AG04450 (cell line): ENCODE data around the gene STYK1. TPM values are rescaled to one million over a fixed set of nuclear protein-coding genes. Genes with fewer than 3 reads are reported as not detected.

Experiments used
- CTCF ChIA-PET: fragments of 300-600, 350-600 bp; formaldehyde crosslinking; extraction: SDS; loops from one replicate; lab custom pipeline; 2022; ENCODE audit warnings: antibody characterized with exemption, inconsistent platforms; lab: Charles Lee
- POLR2A ChIA-PET: fragments of 350-600 bp; formaldehyde crosslinking; extraction: SDS; loops from one replicate; lab custom pipeline; 2021; ENCODE audit warnings: antibody characterized with exemption, inconsistent platforms; lab: Yijun Ruan, JAX
- DNase-seq: peaks from one replicate; pipeline ENCODE4 v3.0.0-alpha.2; 2011; ENCODE audit warnings: low read depth, low spot score
- H3K27ac ChIP-seq: one replicate; pipeline ENCODE4 v1.5.1; 2012; ENCODE audit warnings: low read depth, low read length, control low read depth
- H3K27me3 ChIP-seq: one replicate; pipeline ENCODE4 v1.6.0; 2012; ENCODE audit warnings: low read length; ENCODE audit not compliant: control insufficient read depth, insufficient read depth
- H3K4me3 ChIP-seq: 2 replicates; pipeline ENCODE4 v1.5.1; 2011; ENCODE audit warnings: mild to moderate bottlenecking, low read depth, low read length, control low read depth
- H3K9me3 ChIP-seq: 2 replicates; pipeline ENCODE4 v1.5.1; 2012; ENCODE audit warnings: low read length; ENCODE audit not compliant: control insufficient read depth, insufficient read depth
- polyA plus RNA-seq: library from polyadenylated mRNA; depleted of rRNA; stranded (reverse); fragments of >200 nt; gene quantifications from 2 replicates; pipeline ENCODE4 v1.2.3, GENCODE V29; 2011
- TF ChIP-seq, protein P1 (sequence below): IDR thresholded peaks from 2 replicates; pipeline ENCODE4 v1.5.1; 2011; ENCODE audit warnings: low read depth, low read length, control low read depth, inconsistent platforms

The STYK1 gene
- polyA plus RNA-seq, 1 experiment: 0.02 TPM

DNA sequence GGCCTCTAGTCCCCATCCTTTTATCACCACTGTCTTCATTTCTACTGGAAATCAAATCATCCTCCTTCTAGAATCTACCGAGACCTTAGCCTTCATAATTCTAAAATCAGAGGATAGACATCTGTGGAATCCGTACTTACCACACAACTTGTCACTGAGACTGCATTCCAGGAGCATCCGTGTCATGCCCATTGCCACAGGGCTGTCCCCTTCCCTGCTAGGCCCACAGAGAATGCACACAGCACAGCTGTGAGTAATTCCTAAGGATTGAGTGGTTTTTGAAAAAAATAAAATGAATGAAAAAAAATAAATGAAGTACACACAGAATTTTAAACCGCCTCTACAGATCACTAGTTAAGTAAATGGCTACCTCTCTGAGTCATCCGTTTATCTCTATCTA, 39.4 kb downstream of the STYK1 start:
- H3K27ac ChIP-seq: no peak overlapping the region
- H3K27me3 ChIP-seq: no peaks in the 10 kb centered on the region
- CTCF ChIA-PET: interaction anchor here (2.6 kb wide), 1 partner anchor 115 kb away, joined by 9 read pairs; no protein-coding TSS in a partner anchor
- no peak overlapping the region for H3K4me3 ChIP-seq
- POLR2A ChIA-PET: no interaction called here
- DNase-seq: no peak
- no peaks in the 10 kb centered on the region for H3K9me3 ChIP-seq
- TF ChIP-seq, protein P1, sequence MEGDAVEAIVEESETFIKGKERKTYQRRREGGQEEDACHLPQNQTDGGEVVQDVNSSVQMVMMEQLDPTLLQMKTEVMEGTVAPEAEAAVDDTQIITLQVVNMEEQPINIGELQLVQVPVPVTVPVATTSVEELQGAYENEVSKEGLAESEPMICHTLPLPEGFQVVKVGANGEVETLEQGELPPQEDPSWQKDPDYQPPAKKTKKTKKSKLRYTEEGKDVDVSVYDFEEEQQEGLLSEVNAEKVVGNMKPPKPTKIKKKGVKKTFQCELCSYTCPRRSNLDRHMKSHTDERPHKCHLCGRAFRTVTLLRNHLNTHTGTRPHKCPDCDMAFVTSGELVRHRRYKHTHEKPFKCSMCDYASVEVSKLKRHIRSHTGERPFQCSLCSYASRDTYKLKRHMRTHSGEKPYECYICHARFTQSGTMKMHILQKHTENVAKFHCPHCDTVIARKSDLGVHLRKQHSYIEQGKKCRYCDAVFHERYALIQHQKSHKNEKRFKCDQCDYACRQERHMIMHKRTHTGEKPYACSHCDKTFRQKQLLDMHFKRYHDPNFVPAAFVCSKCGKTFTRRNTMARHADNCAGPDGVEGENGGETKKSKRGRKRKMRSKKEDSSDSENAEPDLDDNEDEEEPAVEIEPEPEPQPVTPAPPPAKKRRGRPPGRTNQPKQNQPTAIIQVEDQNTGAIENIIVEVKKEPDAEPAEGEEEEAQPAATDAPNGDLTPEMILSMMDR: no peak

DNA sequence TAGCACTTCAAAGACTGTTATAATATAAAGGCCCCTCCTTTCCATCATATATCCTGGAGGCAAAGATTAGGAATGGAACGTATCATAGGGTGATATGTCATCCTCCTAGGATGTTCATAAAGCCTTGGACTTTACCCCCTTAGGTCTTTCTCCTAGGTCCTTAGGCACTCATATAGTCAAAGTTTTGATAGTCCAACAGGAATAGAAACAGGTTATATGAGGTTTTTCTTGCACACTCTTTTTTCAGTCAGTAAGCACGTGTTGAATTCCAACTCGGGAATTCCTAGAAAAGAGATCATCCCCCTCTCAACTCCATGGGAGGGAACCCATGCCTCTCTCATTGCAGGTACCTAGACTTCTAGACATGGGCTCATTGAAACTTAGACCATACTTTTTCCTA, 40.3 kb downstream of the STYK1 start:
- Histone ChIP-seq H3K27me3 (no peaks in the 10 kb centered on the region), H3K27ac (no peak overlapping the region), H3K4me3 (no peak overlapping the region), H3K9me3 (no peaks in the 10 kb centered on the region)
- CTCF ChIA-PET: interaction anchor here (2.6 kb wide), 1 partner anchor 116 kb away, joined by 9 read pairs; no protein-coding TSS in a partner anchor
- POLR2A ChIA-PET: no interaction called here
- TF ChIP-seq, protein P1: no peak
- no peak for DNase-seq

DNA sequence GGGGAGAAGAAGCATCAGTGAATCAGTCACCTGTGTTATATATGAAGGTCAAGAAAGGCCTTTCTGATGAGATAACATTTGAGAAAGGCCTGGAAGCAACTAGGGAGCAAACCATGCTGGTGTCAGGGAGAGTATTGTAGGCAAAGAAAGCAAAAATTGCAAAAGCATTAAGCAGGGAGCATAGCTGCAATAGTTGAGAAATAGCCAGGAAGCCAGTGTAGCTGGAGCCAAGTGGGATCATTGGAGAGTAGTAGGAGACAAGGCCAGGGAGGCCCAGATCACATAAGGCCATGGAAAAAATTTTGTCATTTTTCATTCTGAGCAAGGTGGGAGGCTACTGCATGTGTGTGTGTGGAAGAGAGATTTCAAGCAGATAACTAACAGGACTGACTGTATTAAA, 41.6 kb downstream of the STYK1 start:
- Histone ChIP-seq H3K27me3 (no peaks in the 10 kb centered on the region), H3K27ac (no peak overlapping the region), H3K4me3 (no peak overlapping the region), H3K9me3 (no peaks in the 10 kb centered on the region)
- ChIA-PET POLR2A (no interaction called here), CTCF (no interaction called here)
- no peak for DNase-seq
- TF ChIP-seq, protein P1: no peak

DNA sequence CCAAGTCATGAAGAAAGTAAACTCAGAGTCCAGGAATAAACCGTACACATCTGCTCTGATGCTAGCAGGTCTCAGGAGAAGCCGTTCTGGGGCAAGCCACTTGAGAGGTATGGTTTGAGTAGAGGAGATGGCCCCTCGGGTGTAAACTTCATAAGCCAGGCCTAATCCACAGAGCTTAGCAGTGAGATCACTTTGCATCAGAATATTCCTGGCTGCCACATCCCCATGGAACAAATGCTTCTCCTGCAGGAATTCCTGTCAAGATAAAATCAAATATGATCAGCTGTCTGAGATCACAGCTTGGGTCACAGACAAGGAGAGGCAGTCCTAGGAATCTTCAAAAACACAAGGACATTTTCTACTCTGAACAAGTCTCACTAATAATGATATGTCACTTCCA, 49.2 kb downstream of the STYK1 start:
- POLR2A ChIA-PET: no interaction called here
- CTCF ChIA-PET: no interaction called here
- no peaks in the 10 kb centered on the region for H3K9me3 ChIP-seq
- H3K27ac ChIP-seq: no peak overlapping the region
- H3K4me3 ChIP-seq: no peak overlapping the region
- no peak for DNase-seq
- no peaks in the 10 kb centered on the region for H3K27me3 ChIP-seq
- TF ChIP-seq, protein P1: no peak

DNA sequence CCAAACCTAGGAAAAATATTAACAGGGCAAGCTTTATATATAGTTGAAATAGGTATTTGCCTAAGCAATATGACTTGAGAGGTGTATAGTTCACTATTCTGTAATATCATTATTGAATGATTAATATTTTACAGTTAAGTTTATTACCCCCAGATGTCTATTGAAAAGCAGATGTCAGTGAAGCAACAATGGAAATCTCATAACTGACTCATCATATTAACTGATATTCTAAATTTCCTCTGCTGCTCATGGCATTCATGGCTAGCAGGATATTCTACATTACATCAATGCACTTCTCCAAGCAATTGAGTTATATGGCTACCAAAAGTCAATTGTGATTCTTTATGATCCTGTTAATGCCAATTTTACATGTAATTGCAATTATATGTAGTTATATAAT, 50.7 kb downstream of the STYK1 start:
- no peaks in the 10 kb centered on the region for H3K27me3 ChIP-seq
- TF ChIP-seq, protein P1: no peak
- POLR2A ChIA-PET: no interaction called here
- no peak overlapping the region for H3K4me3 ChIP-seq
- no peaks in the 10 kb centered on the region for H3K9me3 ChIP-seq
- CTCF ChIA-PET: no interaction called here
- no peak overlapping the region for H3K27ac ChIP-seq
- no peak for DNase-seq
